NB4 (cell line): ENCODE data around the gene PTPN23.

ENCODE experiments used
- CTCF ChIP-seq: IDR thresholded peaks from one replicate; pipeline ENCODE4 v1.5.1; 2012; ENCODE audit warnings: low read depth, low read length
- MAX ChIP-seq: IDR thresholded peaks from 2 replicates; pipeline ENCODE4 v1.6.1; 2011; ENCODE audit warnings: low read depth, low read length
- MYC ChIP-seq: IDR thresholded peaks from 2 replicates; pipeline ENCODE4 v1.6.1; 2011; ENCODE audit warnings: low read depth, low read length
- POLR2A ChIP-seq: IDR thresholded peaks from 2 replicates; pipeline ENCODE4 v1.6.1; 2011; ENCODE audit warnings: mild to moderate bottlenecking; ENCODE audit not compliant: insufficient read length; ENCODE audit errors: extremely low read depth

- TF ChIP-seq CTCF (no peak), MAX (no peak), POLR2A (no peak), MYC (no peak)
Observed at GRCh38 chr3:47392933-47393332, 12.1 kb downstream of the PTPN23 start.
